H1 (cell line): ENCODE measurements around the gene ASCC3. TPM values are rescaled to one million over a fixed set of nuclear protein-coding genes. Genes with fewer than 3 reads are reported as not detected.

Experiments used
- CREB1 ChIP-seq: IDR thresholded peaks from 2 replicates; pipeline ENCODE4 v1.6.1; 2012; ENCODE audit warnings: inconsistent platforms
- CTBP2 ChIP-seq: IDR thresholded peaks from 2 replicates; pipeline ENCODE4 v1.7.0; 2011; ENCODE audit warnings: borderline replicate concordance, mild to moderate bottlenecking, moderate library complexity, mixed read lengths, low read length; ENCODE audit not compliant: insufficient read depth, insufficient read length
- polyA plus RNA-seq, 7 experiments: library from polyadenylated mRNA; depleted of rRNA in 3 of 7; stranded (reverse) in 5 of 7; unstranded in 2 of 7; fragments of >200 nt in 5 of 7; fragments of 200-250 nt in 2 of 7; gene quantifications; 1 replicate in 5 of 7; 2 replicates in 1 of 7; 4 replicates in 1 of 7; pipeline versions ENCODE4 v1.2.1 to v1.2.3, GENCODE V29; 2011 to 2013; ENCODE audit warnings: missing spikeins in 2 of 7, mixed read lengths in 2 of 7
- total RNA-seq: library from RNA; stranded (reverse); fragmentation: NEBNext Ultra II Directional; extraction: Animal tissue kit (Norgen Biotek cat#: 25700); gene quantifications from 2 replicates; pipeline ENCODE4 v1.2.1, GENCODE V29; 2021
- TF ChIP-seq, protein P1 (sequence below): IDR thresholded peaks from 2 replicates; pipeline ENCODE4 v1.6.1; 2012; ENCODE audit warnings: inconsistent platforms

Gene ASCC3
- total and polyA plus RNA-seq, 2 of the 8 experiments (the other 6 are each of a cell fraction or from before 2014, with no cell fraction given) = 37.5 to 77.8 TPM

DNA sequence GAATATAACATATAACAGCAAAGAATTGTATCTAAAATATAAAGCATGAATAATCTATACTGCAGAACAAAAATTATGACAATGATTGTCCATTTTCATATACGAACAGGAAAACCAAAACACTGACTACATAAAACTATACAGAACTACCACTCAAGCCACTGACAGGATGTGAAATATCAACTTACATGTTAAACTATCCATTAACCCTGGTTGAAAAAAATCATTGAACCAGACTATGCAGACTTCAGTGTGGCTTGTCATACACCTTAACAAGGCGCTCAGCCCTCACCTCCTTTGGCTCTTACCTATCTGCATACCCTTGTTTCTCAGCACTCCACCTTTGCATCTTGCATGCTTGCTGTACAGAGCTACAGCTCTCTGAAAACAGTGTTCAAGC is 34.9 kb downstream of the ASCC3 start (continued):
- TF ChIP-seq CTBP2 = no peak
- no peak for TF ChIP-seq CREB1
- TF ChIP-seq, protein P1, sequence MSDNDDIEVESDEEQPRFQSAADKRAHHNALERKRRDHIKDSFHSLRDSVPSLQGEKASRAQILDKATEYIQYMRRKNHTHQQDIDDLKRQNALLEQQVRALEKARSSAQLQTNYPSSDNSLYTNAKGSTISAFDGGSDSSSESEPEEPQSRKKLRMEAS = no peak
